Trophoblast cell (in vitro differentiated cells and primary cell): ENCODE measurements around the gene NCOA3.

Source experiments
- DNase-seq, 2 donors: peaks; one replicate each; pipeline ENCODE4 v3.0.0-alpha.2; 2016
- H2AFZ ChIP-seq: 2 replicates; pipeline ENCODE4 v1.6.1; 2013; ENCODE audit warnings: low read length, moderate library complexity, mild to moderate bottlenecking; ENCODE audit not compliant: insufficient read depth, poor library complexity
- H2AK5ac ChIP-seq: 2 replicates; pipeline ENCODE4 v1.6.1; 2013; ENCODE audit warnings: mild to moderate bottlenecking, low read length
- H2BK120ac ChIP-seq: 2 replicates; pipeline ENCODE4 v1.6.1; 2013; ENCODE audit warnings: low read length, mild to moderate bottlenecking, moderate library complexity; ENCODE audit not compliant: insufficient read depth, poor library complexity
- H2BK12ac ChIP-seq: 2 replicates; pipeline ENCODE4 v1.6.1; 2013; ENCODE audit warnings: mild to moderate bottlenecking, low read length, moderate library complexity
- H2BK5ac ChIP-seq: 2 replicates; pipeline ENCODE4 v1.6.1; 2013; ENCODE audit warnings: low read length, low read depth, moderate library complexity, mild to moderate bottlenecking; ENCODE audit not compliant: poor library complexity
- H3K14ac ChIP-seq: 2 replicates; pipeline ENCODE4 v1.6.1; 2013; ENCODE audit warnings: mild to moderate bottlenecking, low read length
- H3K18ac ChIP-seq: 2 replicates; pipeline ENCODE4 v1.6.1; 2013; ENCODE audit warnings: mild to moderate bottlenecking, low read length
- H3K23ac ChIP-seq: 2 replicates; pipeline ENCODE4 v1.6.1; 2013; ENCODE audit warnings: low read length
- H3K27ac ChIP-seq: 2 replicates; pipeline ENCODE4 v1.5.1; 2013; ENCODE audit warnings: low read depth, mild to moderate bottlenecking, inconsistent platforms, low read length, moderate library complexity
- H3K27me3 ChIP-seq: 2 replicates; pipeline ENCODE4 v1.6.1; 2013; ENCODE audit warnings: inconsistent platforms, mild to moderate bottlenecking, low read length, moderate library complexity; ENCODE audit not compliant: insufficient read depth
- H3K36me3 ChIP-seq, 2 experiments: 1 replicate in 1 of 2; 2 replicates in 1 of 2; pipeline ENCODE4 v1.6.1; 2013; ENCODE audit warnings: low read length in 2 of 2, mild to moderate bottlenecking in 2 of 2, moderate library complexity in 1 of 2; ENCODE audit not compliant: insufficient read depth in 2 of 2, control insufficient read depth in 1 of 2
- H3K4ac ChIP-seq: 2 replicates; pipeline ENCODE4 v1.6.1; 2013; ENCODE audit warnings: low read depth, mild to moderate bottlenecking, low read length, moderate library complexity
- H3K4me1 ChIP-seq, 2 experiments: 1 replicate in 1 of 2; 2 replicates in 1 of 2; pipeline ENCODE4 v1.6.1; 2013; ENCODE audit warnings: low read length in 2 of 2, mild to moderate bottlenecking in 2 of 2, moderate library complexity in 1 of 2; ENCODE audit not compliant: insufficient read depth in 2 of 2, control insufficient read depth in 1 of 2
- H3K4me2 ChIP-seq: 2 replicates; pipeline ENCODE4 v1.6.1; 2013; ENCODE audit warnings: inconsistent platforms, mild to moderate bottlenecking, low read length, moderate library complexity
- H3K4me3 ChIP-seq: 2 replicates; pipeline ENCODE4 v1.5.1; 2013; ENCODE audit warnings: mild to moderate bottlenecking, low read depth, low read length, inconsistent platforms
- H3K79me1 ChIP-seq: one replicate; pipeline ENCODE4 v1.6.1; 2013; ENCODE audit warnings: low read length
- H3K79me2 ChIP-seq: 2 replicates; pipeline ENCODE4 v1.6.1; 2013; ENCODE audit warnings: low read length, mild to moderate bottlenecking; ENCODE audit not compliant: control insufficient read depth, insufficient read depth, poor library complexity
- H3K9ac ChIP-seq: 2 replicates; pipeline ENCODE4 v1.6.1; 2013; ENCODE audit warnings: mild to moderate bottlenecking, low read length
- H3K9me3 ChIP-seq: 2 replicates; pipeline ENCODE4 v1.6.1; 2013; ENCODE audit warnings: low read depth, mild to moderate bottlenecking, control low read depth, inconsistent platforms, low read length; ENCODE audit not compliant: insufficient read depth
- H4K12ac ChIP-seq: 2 replicates; pipeline ENCODE4 v1.6.1; 2013; ENCODE audit warnings: low read depth, mild to moderate bottlenecking, low read length, moderate library complexity
- H4K8ac ChIP-seq: 2 replicates; pipeline ENCODE4 v1.6.1; 2013; ENCODE audit warnings: low read depth, mild to moderate bottlenecking, low read length, moderate library complexity
- H4K91ac ChIP-seq: one replicate; pipeline ENCODE4 v1.6.1; 2013; ENCODE audit warnings: low read depth, mild to moderate bottlenecking, low read length, moderate library complexity
- WGBS: extraction: QIAGEN DNeasy Blood & Tissue Kit; methylation state at CpG from one replicate; pipeline ENCODE4 v1.1.7; 2013; ENCODE audit warnings: missing lambda C conversion rate; ENCODE audit not compliant: insufficient read length, insufficient coverage; ENCODE audit errors: extremely low coverage; 5-methylcytosine and 5-hydroxymethylcytosine counted together

The NCOA3 gene

GRCh38 chr20:47586649-47587294 lies 85.1 kb downstream of the NCOA3 start:
- Histone ChIP-seq H3K27ac (no peak overlapping the region), H2BK12ac (no peak overlapping the region)
- no CpG with 5 or more reads among the region's 6 CpGs for WGBS

GRCh38 chr20:47588158-47588557 lies 86.5 kb downstream of the NCOA3 start:
- Histone ChIP-seq H3K4me2 (no peak overlapping the region), H3K9me3 (no peaks in the 10 kb centered on the region), H3K14ac (no peak overlapping the region), H2BK12ac (no peak overlapping the region), H2BK120ac (no peak overlapping the region), H3K79me1 (no peaks in the 10 kb centered on the region), H4K91ac (no peak overlapping the region), H4K8ac (no peak overlapping the region), H2AK5ac (no peak overlapping the region), H3K4me1 (no peaks in the 10 kb centered on the region), H3K18ac (no peak overlapping the region), H4K12ac (no peak overlapping the region), H2AFZ (no peak overlapping the region), H3K9ac (no peak overlapping the region), H3K27ac (no peak overlapping the region), H3K4ac (no peak overlapping the region), H3K23ac (no peak overlapping the region), H3K36me3 (peaks cover 9 to 21% of the 10 kb centered on the region in 2 experiments), H2BK5ac (no peak overlapping the region), H3K4me3 (no peak overlapping the region), H3K79me2 (no peaks in the 10 kb centered on the region), H3K27me3 (no peaks in the 10 kb centered on the region)
- DNase-seq = no peak
- no CpG with 5 or more reads among the region's 8 CpGs for WGBS

More at GRCh38 chr20:47586649-47587294, 85.1 kb downstream of the NCOA3 start:
- Histone ChIP-seq H3K79me1 (no peaks in the 10 kb centered on the region), H4K8ac (no peak overlapping the region), H2AK5ac (no peak overlapping the region), H3K36me3 (peaks cover 9 to 21% of the 10 kb centered on the region in 2 experiments), H4K91ac (no peak overlapping the region), H2BK5ac (no peak overlapping the region), H3K18ac (no peak overlapping the region), H3K4me3 (no peak overlapping the region), H4K12ac (no peak overlapping the region), H3K4me1 (no peaks in the 10 kb centered on the region), H3K9ac (no peak overlapping the region), H3K4me2 (no peak overlapping the region), H3K79me2 (peaks cover 1% of the 10 kb centered on the region), H3K27me3 (no peaks in the 10 kb centered on the region), H2AFZ (no peak overlapping the region), H3K4ac (no peak overlapping the region), H2BK120ac (no peak overlapping the region), H3K9me3 (no peaks in the 10 kb centered on the region), H3K14ac (no peak overlapping the region), H3K23ac (no peak overlapping the region)
- no peak for DNase-seq

GRCh38 chr20:47591231-47591630 lies 89.5 kb downstream of the NCOA3 start:
- H2AFZ ChIP-seq = no peak overlapping the region
- no peak overlapping the region for H2BK12ac ChIP-seq
- no peak overlapping the region for H3K27ac ChIP-seq
- H4K91ac ChIP-seq = no peak overlapping the region
- H3K4me1 ChIP-seq = no peaks in the 10 kb centered on the region
- H3K27me3 ChIP-seq = no peaks in the 10 kb centered on the region
- peaks cover 0 to 10% of the 10 kb centered on the region in 2 experiments for H3K36me3 ChIP-seq
- no CpG with 5 or more reads among the region's 1 CpG for WGBS
- H3K23ac ChIP-seq = no peak overlapping the region
- H3K4me3 ChIP-seq = no peak overlapping the region
- no peak overlapping the region for H3K4me2 ChIP-seq
- H3K14ac ChIP-seq = no peak overlapping the region
- no peak overlapping the region for H2BK5ac ChIP-seq
- H4K8ac ChIP-seq = no peak overlapping the region
- no peaks in the 10 kb centered on the region for H3K9me3 ChIP-seq
- DNase-seq = no peak
- H3K4ac ChIP-seq = no peak overlapping the region
- H3K79me1 ChIP-seq = no peaks in the 10 kb centered on the region
- H3K18ac ChIP-seq = no peak overlapping the region
- H2BK120ac ChIP-seq = no peak overlapping the region
- H3K79me2 ChIP-seq = no peaks in the 10 kb centered on the region
- no peak overlapping the region for H4K12ac ChIP-seq
- H3K9ac ChIP-seq = no peak overlapping the region
- H2AK5ac ChIP-seq = no peak overlapping the region

GRCh38 chr20:47594157-47594556 lies 92.5 kb downstream of the NCOA3 start:
- Histone ChIP-seq H2BK5ac (no peak overlapping the region), H2BK12ac (no peak overlapping the region), H2AFZ (no peak overlapping the region), H3K4me1 (no peaks in the 10 kb centered on the region), H3K9ac (no peak overlapping the region), H2AK5ac (no peak overlapping the region), H3K18ac (no peak overlapping the region), H4K91ac (no peak overlapping the region), H4K12ac (no peak overlapping the region), H4K8ac (no peak overlapping the region), H2BK120ac (no peak overlapping the region), H3K27me3 (no peaks in the 10 kb centered on the region), H3K9me3 (no peaks in the 10 kb centered on the region), H3K4ac (no peak overlapping the region), H3K79me1 (no peaks in the 10 kb centered on the region), H3K4me3 (no peak overlapping the region), H3K36me3 (peaks cover 0 to 6% of the 10 kb centered on the region in 2 experiments), H3K14ac (no peak overlapping the region), H3K27ac (no peak overlapping the region), H3K4me2 (no peak overlapping the region), H3K79me2 (no peaks in the 10 kb centered on the region), H3K23ac (no peak overlapping the region)
- DNase-seq = no peak
- no CpG with 5 or more reads among the region's 6 CpGs for WGBS
